ENCODE measurements around the gene MYLK. TPM values are rescaled to one million over a fixed set of nuclear protein-coding genes. Genes with fewer than 3 reads are reported as not detected.
A peak's percentile ranks its signal among the peaks of the same experiment; 100 is the strongest.
"Not testable (repeated sequence)": the region's sequence is repeated elsewhere in the genome, so short reads cannot be mapped to it uniquely, and the experiment has no call there.

Gene MYLK
- total RNA-seq, 1 donor from 2014 or later = 2.6 TPM

- TF ChIP-seq CTCF (IDR thresholded peaks at IDR 0.05; ENCODE audit: insufficient read depth, low read length, severe bottlenecking) = no peak
- Histone ChIP-seq H3K36me3 (ENCODE audit: control insufficient read depth, insufficient read depth, low read length) (no peaks in the 10 kb centered on the region), H3K27me3 (ENCODE audit: control insufficient read depth, insufficient read depth, low read length) (no peaks in the 10 kb centered on the region), H3K4me3 (ENCODE audit: low read depth, low read length) (no peak overlapping the region)
- FAIRE-seq (no peak), DNase-seq (ENCODE audit: low read depth) (no peak)
Measured at GRCh38 chr3:123708531-123708930, 175.6 kb downstream of the MYLK start.

- peak; percentile 70 for FAIRE-seq
- H3K27me3 ChIP-seq (ENCODE audit: control insufficient read depth, insufficient read depth, low read length); DNase-seq (ENCODE audit: low read depth); H3K36me3 ChIP-seq (ENCODE audit: control insufficient read depth, insufficient read depth, low read length); H3K4me3 ChIP-seq (ENCODE audit: low read depth, low read length): not testable (repeated sequence)
Measured at GRCh38 chr3:123707641-123708040, 176.5 kb downstream of the MYLK start.

- no peak for DNase-seq (ENCODE audit: low read depth)
- no peak for FAIRE-seq
Measured at GRCh38 chr3:123706871-123707270, 177.3 kb downstream of the MYLK start.

GRCh38 chr3:123705488-123706285, 178.4 kb downstream of the MYLK start:
- Histone ChIP-seq H3K27me3 (ENCODE audit: control insufficient read depth, insufficient read depth, low read length) (no peaks in the 10 kb centered on the region), H3K36me3 (ENCODE audit: control insufficient read depth, insufficient read depth, low read length) (no peaks in the 10 kb centered on the region), H3K4me3 (ENCODE audit: low read depth, low read length) (no peak overlapping the region)
- TF ChIP-seq CTCF (IDR thresholded peaks at IDR 0.05; ENCODE audit: insufficient read depth, low read length, severe bottlenecking) = no peak
- DNase-seq (ENCODE audit: low read depth) = no peak
- FAIRE-seq = peak; percentile 23

More at GRCh38 chr3:123706871-123707270, 177.3 kb downstream of the MYLK start:
- Histone ChIP-seq H3K36me3 (ENCODE audit: control insufficient read depth, insufficient read depth, low read length) (no peaks in the 10 kb centered on the region), H3K27me3 (ENCODE audit: control insufficient read depth, insufficient read depth, low read length) (no peaks in the 10 kb centered on the region), H3K4me3 (ENCODE audit: low read depth, low read length) (no peak overlapping the region)
- no peak for TF ChIP-seq CTCF (IDR thresholded peaks at IDR 0.05; ENCODE audit: insufficient read depth, low read length, severe bottlenecking)

- not testable (repeated sequence) for H3K4me3 ChIP-seq (ENCODE audit: low read depth, low read length); DNase-seq (ENCODE audit: low read depth); H3K36me3 ChIP-seq (ENCODE audit: control insufficient read depth, insufficient read depth, low read length); H3K27me3 ChIP-seq (ENCODE audit: control insufficient read depth, insufficient read depth, low read length)
- peak; percentile 73 for FAIRE-seq
Measured at GRCh38 chr3:123703663-123704062, 180.5 kb downstream of the MYLK start.

GRCh38 chr3:123702720-123703119, 181.4 kb downstream of the MYLK start:
- no peak for DNase-seq (ENCODE audit: low read depth)
- FAIRE-seq = no peak
- no peak overlapping the region for H3K4me3 ChIP-seq (ENCODE audit: low read depth, low read length)
- no peaks in the 10 kb centered on the region for H3K36me3 ChIP-seq (ENCODE audit: control insufficient read depth, insufficient read depth, low read length)
- H3K27me3 ChIP-seq (ENCODE audit: control insufficient read depth, insufficient read depth, low read length) = no peaks in the 10 kb centered on the region
- no peak for TF ChIP-seq CTCF (IDR thresholded peaks at IDR 0.05; ENCODE audit: insufficient read depth, low read length, severe bottlenecking)

- TF ChIP-seq CTCF (IDR thresholded peaks at IDR 0.05; ENCODE audit: insufficient read depth, low read length, severe bottlenecking) = peak; percentile 60
- H3K36me3 ChIP-seq (ENCODE audit: control insufficient read depth, insufficient read depth, low read length); FAIRE-seq; H3K4me3 ChIP-seq (ENCODE audit: low read depth, low read length); H3K27me3 ChIP-seq (ENCODE audit: control insufficient read depth, insufficient read depth, low read length): not testable (repeated sequence)
- peak; percentile 47 for DNase-seq (ENCODE audit: low read depth)
Measured at GRCh38 chr3:123702057-123702456, 182.1 kb downstream of the MYLK start.

Data from bronchial epithelial cell (primary cell).